GM12878 (cell line): Measurements from ENCODE around the gene GUCY1A1.

Source experiments
- CTCF ChIP-seq, 3 experiments: IDR thresholded peaks in 2 of 3; conservative IDR thresholded peaks in 1 of 3; 2 replicates each; pipeline ENCODE4 v1.5.1; 2011; ENCODE audit warnings: low read depth in 3 of 3, low read length in 3 of 3, mild to moderate bottlenecking in 3 of 3, control low read depth in 2 of 3, moderate library complexity in 2 of 3, inconsistent platforms in 1 of 3, mixed read lengths in 1 of 3; ENCODE audit not compliant: control insufficient read depth in 2 of 3, insufficient read depth in 1 of 3; ENCODE audit errors: extremely low read depth in 1 of 3
- MLLT1 ChIP-seq: fragments of 450-650 bp; IDR thresholded peaks from 2 replicates; pipeline ENCODE4 v1.6.1; 2016; ENCODE audit warnings: mild to moderate bottlenecking
- MXI1 ChIP-seq: fragments of 150-350 bp; IDR thresholded peaks from 2 replicates; pipeline ENCODE4 v1.6.1; 2011; ENCODE audit warnings: low read depth, mild to moderate bottlenecking, inconsistent platforms, low read length, improper control_type of control experiment
- POLR2A ChIP-seq: IDR thresholded peaks from 2 replicates; pipeline ENCODE4 v1.6.1; 2011; ENCODE audit warnings: low read depth, mild to moderate bottlenecking, low read length
- POLR2AphosphoS5 ChIP-seq: IDR thresholded peaks from 2 replicates; pipeline ENCODE4 v1.6.1; 2011; ENCODE audit warnings: mild to moderate bottlenecking, low read length, inconsistent platforms
- RAD21 ChIP-seq: IDR thresholded peaks from 2 replicates; pipeline ENCODE4 v1.6.1; 2011; ENCODE audit warnings: mild to moderate bottlenecking, low read depth, low read length, moderate library complexity; ENCODE audit not compliant: insufficient read depth
- REST ChIP-seq: IDR thresholded peaks from 2 replicates; pipeline ENCODE4 v1.6.1; 2012; ENCODE audit warnings: mild to moderate bottlenecking, low read depth, low read length
- RUNX3 ChIP-seq: IDR thresholded peaks from 2 replicates; pipeline ENCODE4 v1.6.1; 2012; ENCODE audit warnings: low read length, inconsistent platforms
- TAF1 ChIP-seq: IDR thresholded peaks from 2 replicates; pipeline ENCODE4 v1.6.1; 2011; ENCODE audit warnings: mild to moderate bottlenecking, low read depth, low read length, borderline replicate concordance
- ZBTB11 ChIP-seq: fragments of 450-650 bp; formaldehyde crosslinking; IDR thresholded peaks from 2 replicates; pipeline ENCODE4 v1.5.0; 2022; ENCODE audit warnings: mild to moderate bottlenecking, missing genetic modification characterization
- ZNF24 ChIP-seq: fragments of 450-650 bp; IDR thresholded peaks from 2 replicates; pipeline ENCODE4 v1.6.1; 2017; ENCODE audit warnings: antibody characterized with exemption, mild to moderate bottlenecking

- TF ChIP-seq RUNX3 (no peak), MLLT1 (no peak), POLR2AphosphoS5 (no peak), MXI1 (no peak), CTCF (IDR thresholded peaks at IDR 0.05 in 2 of 3, conservative IDR thresholded peaks at IDR 0.05 in 1 of 3; ENCODE audit: control insufficient read depth in 2 of 3, extremely low read depth in 1 of 3, insufficient read depth in 1 of 3, low read depth in 3 of 3, low read length in 3 of 3) (no peak), ZNF24 (no peak), RAD21 (no peak), TAF1 (no peak), REST (no peak), ZBTB11 (CRISPR knock-in tag) (no peak), POLR2A (no peak)
Measured at GRCh38 chr4:155665054-155665453, 1.6 kb upstream of the GUCY1A1 start.
